MG63 (cell line): ENCODE results near the gene TEX261. TPM values are rescaled to one million over a fixed set of nuclear protein-coding genes. Genes with fewer than 3 reads are reported as not detected.
"Not testable (repeated sequence)": the region's sequence is repeated elsewhere in the genome, so short reads cannot be mapped to it uniquely, and the experiment has no call there.

Experiments
- DNase-seq: peaks from one replicate; pipeline ENCODE4 v3.0.0-alpha.2; 2020
- H3K27me3 ChIP-seq: fragments of 250-450 bp; sonication (Bioruptor Pico); 2 replicates; pipeline ENCODE4 v1.5.1; 2020; ENCODE audit warnings: mild to moderate bottlenecking, moderate library complexity
- H3K36me3 ChIP-seq: fragments of 250-450 bp; sonication (Bioruptor Pico); 2 replicates; pipeline ENCODE4 v1.5.1; 2020; ENCODE audit warnings: mild to moderate bottlenecking, moderate library complexity
- H3K4me3 ChIP-seq: fragments of 250-450 bp; sonication (Bioruptor Pico); 2 replicates; pipeline ENCODE4 v1.5.1; 2020; ENCODE audit warnings: mild to moderate bottlenecking, moderate library complexity
- H3K9me3 ChIP-seq: fragments of 250-450 bp; sonication (Bioruptor Pico); 2 replicates; pipeline ENCODE4 v1.5.1; 2020; ENCODE audit warnings: mild to moderate bottlenecking, moderate library complexity
- total RNA-seq: library from RNA; depleted of rRNA; stranded (reverse); fragments of >200 nt; shearing (Covaris generic); gene quantifications from 2 replicates; pipeline ENCODE4 v1.2.3, GENCODE V29; 2014; ENCODE audit warnings: low replicate concordance

The TEX261 gene
- total RNA-seq, 1 experiment from 2014 or later: 78.4 TPM

- no peaks in the 10 kb centered on the region for H3K27me3 ChIP-seq
- no peaks in the 10 kb centered on the region for H3K9me3 ChIP-seq
- DNase-seq: no peak
- H3K4me3 ChIP-seq: no peak overlapping the region
- H3K36me3 ChIP-seq: no peaks in the 10 kb centered on the region
Measured at GRCh38 chr2:71003396-71003795, 8.7 kb upstream of the TEX261 start.

DNA sequence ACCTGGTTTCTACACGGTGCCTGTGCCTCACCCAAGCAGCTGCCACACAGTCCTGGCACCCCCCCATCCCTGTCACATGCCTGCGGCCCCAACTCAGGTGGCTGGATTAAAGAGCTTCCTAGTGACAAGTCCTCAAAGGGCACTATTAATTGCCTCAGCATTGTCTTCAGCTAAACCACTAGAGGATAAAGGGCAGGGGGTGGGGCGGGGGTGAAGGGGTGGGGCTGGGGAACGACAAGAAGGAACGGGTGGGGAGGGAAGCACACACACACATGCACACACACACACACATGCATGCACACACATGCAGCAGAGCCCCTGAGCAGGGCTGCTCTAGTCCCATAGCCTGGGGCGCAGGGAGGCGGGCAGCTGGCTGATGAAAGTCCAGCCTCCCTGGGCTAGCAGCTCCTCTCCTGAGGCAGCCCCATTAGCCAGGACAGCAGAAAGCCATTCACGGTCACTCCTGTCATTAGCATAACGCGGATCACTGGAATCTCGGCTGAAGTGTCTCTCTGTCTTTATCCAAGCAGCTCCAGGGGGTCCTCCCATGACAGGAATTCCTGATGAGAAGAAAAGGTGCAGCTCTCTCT, 7.4 kb upstream of the TEX261 start:
- H3K36me3 ChIP-seq: no peaks in the 10 kb centered on the region
- H3K9me3 ChIP-seq: no peaks in the 10 kb centered on the region
- no peak overlapping the region for H3K4me3 ChIP-seq
- DNase-seq: no peak
- no peaks in the 10 kb centered on the region for H3K27me3 ChIP-seq

- Histone ChIP-seq H3K4me3 (no peak overlapping the region), H3K27me3 (no peaks in the 10 kb centered on the region), H3K9me3 (no peaks in the 10 kb centered on the region), H3K36me3 (no peaks in the 10 kb centered on the region)
- DNase-seq: no peak
Measured at GRCh38 chr2:71001592-71001927, 6.9 kb upstream of the TEX261 start.

DNA sequence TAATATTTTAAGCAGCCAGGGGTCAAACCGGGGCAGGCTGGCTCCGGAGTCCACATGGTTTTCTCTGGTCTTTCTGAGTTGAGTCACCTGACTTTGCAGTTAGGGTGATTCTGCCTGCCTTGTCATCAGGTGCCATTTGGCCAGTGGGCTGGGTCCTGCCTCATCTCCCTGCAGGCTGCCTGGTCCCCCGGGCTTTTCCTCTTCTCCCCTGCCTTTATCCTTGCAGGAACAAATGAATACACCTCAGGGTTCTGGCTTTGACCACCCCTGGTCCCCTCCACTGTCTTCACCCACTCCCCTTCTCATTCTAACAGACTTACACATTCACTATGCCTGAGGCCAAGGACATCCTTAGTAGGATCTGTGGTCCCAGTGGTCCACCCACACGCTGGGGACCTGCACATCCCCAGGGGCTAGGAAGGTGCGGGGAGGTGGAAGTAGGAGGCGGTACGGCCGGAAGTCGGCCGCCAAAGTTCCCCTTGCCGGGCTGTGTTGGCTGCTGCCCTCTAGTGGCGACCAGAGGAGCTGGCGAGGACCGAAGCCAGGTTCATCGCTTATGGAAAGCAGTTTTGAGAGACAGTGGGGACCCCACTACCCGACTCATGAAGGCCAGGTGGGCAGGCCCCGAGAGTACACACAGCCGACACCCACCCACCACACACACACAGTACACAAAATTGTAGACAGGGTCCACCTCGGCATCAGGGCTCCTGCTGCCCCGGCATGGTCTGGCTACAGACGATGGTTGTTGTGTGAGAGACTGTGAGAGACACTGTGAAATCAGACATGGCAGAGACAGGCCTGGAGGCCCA, 6.3 kb upstream of the TEX261 start:
- H3K9me3 ChIP-seq: no peaks in the 10 kb centered on the region
- DNase-seq: peak; percentile 64

DNA sequence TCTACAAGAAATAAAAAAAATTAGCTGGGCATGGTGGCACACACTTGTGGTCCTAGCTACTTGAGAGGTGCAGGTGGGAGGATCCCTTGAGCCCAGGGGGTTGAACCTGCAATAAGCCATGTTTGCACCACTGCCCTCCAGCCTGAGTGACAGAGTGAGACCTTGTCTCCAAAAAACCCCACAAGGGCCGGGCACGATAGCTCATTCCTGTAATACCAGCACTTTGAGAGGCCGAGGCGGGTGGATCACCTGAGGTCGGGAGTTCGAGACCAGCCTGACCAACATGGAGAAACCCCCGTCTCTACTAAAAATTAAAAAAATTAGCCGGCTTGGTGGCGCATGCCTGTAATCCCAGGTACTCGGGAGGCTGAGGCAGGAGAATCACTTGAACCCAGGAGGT, 5.3 kb upstream of the TEX261 start:
- not testable (repeated sequence) for H3K27me3 ChIP-seq, H3K9me3 ChIP-seq, DNase-seq, H3K4me3 ChIP-seq, H3K36me3 ChIP-seq

More for the DNA sequence above, 6.3 kb upstream of the TEX261 start:
- Histone ChIP-seq H3K4me3 (peak overlapping the region; percentile 32), H3K36me3 (no peaks in the 10 kb centered on the region), H3K27me3 (no peaks in the 10 kb centered on the region)

- H3K4me3 ChIP-seq: no peak overlapping the region
- H3K9me3 ChIP-seq: no peaks in the 10 kb centered on the region
- no peaks in the 10 kb centered on the region for H3K36me3 ChIP-seq
- no peaks in the 10 kb centered on the region for H3K27me3 ChIP-seq
- no peak for DNase-seq
Measured at GRCh38 chr2:70999362-70999761, 4.7 kb upstream of the TEX261 start.

DNA sequence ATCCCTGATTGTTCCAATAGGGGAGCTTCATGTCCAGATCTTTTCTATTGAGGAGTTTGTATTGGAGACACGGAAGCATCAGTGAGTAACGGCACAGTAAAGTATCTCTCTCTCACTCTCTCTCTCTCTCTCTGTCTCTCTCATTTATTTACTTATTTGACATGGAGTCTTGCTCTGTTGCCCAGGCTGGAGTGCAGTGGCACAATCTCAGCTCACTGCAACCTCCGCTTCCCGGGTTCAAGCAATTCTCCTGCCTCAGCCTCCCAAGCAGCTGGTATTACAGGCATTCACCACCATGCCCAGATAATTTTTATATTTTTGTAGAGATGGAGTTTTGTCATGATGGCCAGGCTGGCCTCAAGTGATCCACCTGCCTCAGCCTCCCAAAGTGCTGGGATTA, 4.2 kb upstream of the TEX261 start:
- H3K4me3 ChIP-seq, H3K36me3 ChIP-seq, H3K9me3 ChIP-seq, H3K27me3 ChIP-seq, DNase-seq: not testable (repeated sequence)

DNA sequence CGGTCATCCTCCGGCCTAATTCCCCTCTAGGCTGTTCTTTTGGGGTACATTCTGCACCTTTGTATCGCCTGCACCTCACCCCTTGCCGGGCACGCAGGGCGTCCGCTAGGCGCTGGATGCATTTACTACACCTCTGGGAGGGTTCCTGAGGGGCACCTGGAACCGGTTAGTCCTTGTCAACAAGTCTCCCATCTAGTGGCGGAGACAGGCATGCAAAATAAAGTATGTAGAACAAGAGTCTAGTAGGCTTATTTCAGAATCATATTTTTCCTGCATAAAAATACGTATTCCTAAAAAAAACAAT, 705 bp upstream of the TEX261 start:
- peaks cover 8% of the 10 kb centered on the region for H3K36me3 ChIP-seq
- H3K27me3 ChIP-seq: no peaks in the 10 kb centered on the region
- H3K4me3 ChIP-seq: peak overlapping the region; percentile 91
- no peak for DNase-seq
- H3K9me3 ChIP-seq: no peaks in the 10 kb centered on the region

DNA sequence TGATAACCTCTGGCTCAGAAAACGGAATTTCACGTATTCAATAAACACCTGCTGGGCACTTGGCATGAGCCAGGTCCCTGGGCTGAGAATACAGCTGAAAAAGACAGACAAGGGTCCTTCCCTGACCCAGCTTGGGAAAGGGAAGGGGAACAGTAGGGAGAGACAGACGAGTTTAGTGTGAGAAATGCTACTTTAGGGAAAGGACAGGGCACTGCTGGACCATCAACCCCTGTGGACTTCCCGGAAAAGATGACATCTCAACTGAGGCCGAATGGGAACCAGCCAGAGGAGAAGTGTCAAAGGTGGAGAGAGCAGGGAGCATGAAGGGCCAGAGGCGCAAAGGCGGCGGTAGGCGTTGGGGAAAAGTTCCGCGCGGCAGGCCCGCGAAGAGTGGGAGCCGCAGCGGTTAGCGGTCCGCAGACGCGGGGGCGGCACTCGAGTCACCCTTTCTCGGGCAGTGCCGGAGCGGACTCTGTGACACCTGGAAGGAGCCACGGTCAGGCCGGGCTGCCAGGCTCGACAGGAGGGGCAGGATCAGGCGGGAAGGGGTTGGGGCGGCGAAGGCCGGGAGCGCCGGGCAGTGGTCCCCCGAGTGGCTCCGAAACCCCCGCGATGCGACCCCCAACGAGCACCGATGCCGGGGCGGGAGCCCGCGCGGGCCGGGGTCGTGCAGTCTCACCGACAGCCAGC, 519 bp downstream of the TEX261 start:
- peaks cover 17% of the 10 kb centered on the region for H3K36me3 ChIP-seq
- H3K27me3 ChIP-seq: no peaks in the 10 kb centered on the region
- no peaks in the 10 kb centered on the region for H3K9me3 ChIP-seq
- H3K4me3 ChIP-seq: peak overlapping the region; percentile 91
- DNase-seq: peak; percentile 52

DNA sequence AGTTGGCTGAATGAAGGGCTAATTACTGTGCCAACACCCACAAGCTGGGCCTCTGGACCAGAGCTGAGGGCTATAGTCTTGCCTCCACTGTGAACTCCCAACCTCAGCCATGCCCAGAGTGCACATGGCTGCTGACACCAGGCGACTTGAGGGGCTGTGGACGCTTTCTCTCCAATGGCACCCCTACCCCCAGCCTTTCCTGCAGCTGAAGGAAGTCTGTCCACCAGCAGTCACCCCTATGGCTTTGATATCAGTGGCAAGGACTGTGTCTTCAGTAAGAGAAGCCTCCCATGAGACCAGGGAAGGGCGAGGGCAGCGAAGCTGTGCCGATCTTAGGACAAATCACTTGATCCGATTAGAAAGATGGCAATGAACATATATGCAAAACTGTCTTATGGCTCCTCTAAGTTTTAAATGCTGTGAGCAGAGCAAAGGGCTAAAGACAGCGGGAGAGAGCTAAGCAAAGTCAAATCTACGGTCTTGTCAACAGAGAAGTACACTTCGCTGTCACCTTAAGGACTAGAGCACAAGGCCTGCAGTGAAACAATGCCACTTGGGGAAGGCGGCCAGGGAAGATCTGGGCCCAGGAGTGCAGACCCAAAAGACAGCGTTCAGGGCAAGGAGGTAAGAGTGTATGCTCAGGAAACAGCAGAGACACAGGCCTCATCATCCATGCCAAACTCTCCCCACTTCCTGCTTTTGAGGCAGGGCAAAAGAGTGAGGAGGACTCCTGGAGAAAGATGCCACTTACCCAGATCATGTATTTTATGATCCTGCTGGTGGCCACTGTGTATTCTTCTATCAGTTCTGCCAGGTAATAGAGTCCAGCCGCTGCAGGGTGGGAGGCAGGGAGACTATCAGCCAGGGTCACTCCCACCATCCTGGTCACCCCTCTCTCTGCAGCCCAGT, 1.5 kb downstream of the TEX261 start:
- no peak for DNase-seq

DNA sequence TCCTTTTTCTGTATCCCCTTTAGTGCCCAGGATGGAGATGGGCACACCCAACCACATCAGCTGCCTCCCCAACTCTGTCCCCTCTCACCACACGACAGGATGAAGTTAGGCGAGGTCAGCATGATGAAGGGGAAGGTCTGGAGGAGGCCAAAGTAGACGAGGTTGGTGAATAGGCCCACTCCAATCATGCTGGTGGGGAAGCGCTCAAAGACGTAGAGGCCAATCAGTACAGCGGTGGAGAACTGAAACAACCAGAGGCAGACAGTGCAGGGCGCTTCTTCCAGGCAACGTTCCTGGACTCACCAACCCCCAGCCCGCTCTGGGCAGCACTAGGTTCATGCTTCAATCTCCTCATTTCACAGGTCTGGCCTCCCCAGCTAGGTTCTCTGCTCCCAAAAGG, 2.9 kb downstream of the TEX261 start:
- Histone ChIP-seq H3K36me3 (peaks cover 31% of the 10 kb centered on the region), H3K9me3 (no peaks in the 10 kb centered on the region), H3K4me3 (no peak overlapping the region), H3K27me3 (no peaks in the 10 kb centered on the region)
- DNase-seq: no peak

More for the DNA sequence above, 1.5 kb downstream of the TEX261 start:
- Histone ChIP-seq H3K36me3 (peaks cover 21% of the 10 kb centered on the region), H3K27me3 (no peaks in the 10 kb centered on the region), H3K4me3 (peak overlapping the region; percentile 91), H3K9me3 (no peaks in the 10 kb centered on the region)

DNA sequence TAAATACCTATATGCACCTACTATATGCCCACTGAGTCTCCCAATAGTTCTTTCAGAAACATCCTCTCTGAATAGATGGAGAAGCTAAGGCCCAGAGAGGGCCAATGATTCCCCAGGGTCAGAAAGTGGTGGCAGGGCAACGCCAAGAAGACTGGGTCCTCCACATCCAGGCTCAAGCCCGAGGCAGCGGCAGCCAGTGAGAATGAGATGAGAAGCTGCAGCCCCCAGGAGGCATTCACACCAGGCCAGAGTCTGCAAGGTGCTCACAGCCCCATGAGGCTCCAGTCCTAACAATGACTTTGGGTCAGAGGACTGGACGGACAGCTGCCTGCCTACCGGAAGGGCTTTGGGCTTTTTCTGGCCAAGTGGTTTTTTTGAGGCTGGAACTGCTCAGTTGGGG, 3.5 kb downstream of the TEX261 start:
- DNase-seq: no peak
- no peak overlapping the region for H3K4me3 ChIP-seq
- H3K9me3 ChIP-seq: no peaks in the 10 kb centered on the region
- H3K27me3 ChIP-seq: no peaks in the 10 kb centered on the region
- peaks cover 35% of the 10 kb centered on the region for H3K36me3 ChIP-seq

DNA sequence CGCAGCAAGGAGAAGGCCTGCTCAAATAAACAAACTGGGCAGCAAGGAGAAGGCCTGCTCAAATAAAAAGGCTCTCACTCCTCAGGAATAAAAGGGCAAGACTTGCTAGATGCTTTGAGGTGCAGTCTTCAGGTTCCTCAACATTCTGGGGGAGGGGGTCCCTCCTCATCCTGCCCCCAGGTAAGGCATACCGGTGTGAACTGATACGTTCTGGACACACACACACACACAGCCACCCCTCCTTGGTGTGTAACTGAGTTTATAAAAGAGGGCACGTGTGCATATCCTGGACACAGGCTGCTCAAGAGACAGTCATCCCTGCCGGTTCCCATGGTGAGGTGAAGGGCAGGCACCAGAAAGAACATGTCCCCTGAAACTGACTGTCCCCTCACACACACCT, 4.5 kb downstream of the TEX261 start:
- no peaks in the 10 kb centered on the region for H3K9me3 ChIP-seq
- no peak for DNase-seq
- no peak overlapping the region for H3K4me3 ChIP-seq
- H3K36me3 ChIP-seq: peaks cover 40% of the 10 kb centered on the region
- H3K27me3 ChIP-seq: no peaks in the 10 kb centered on the region

DNA sequence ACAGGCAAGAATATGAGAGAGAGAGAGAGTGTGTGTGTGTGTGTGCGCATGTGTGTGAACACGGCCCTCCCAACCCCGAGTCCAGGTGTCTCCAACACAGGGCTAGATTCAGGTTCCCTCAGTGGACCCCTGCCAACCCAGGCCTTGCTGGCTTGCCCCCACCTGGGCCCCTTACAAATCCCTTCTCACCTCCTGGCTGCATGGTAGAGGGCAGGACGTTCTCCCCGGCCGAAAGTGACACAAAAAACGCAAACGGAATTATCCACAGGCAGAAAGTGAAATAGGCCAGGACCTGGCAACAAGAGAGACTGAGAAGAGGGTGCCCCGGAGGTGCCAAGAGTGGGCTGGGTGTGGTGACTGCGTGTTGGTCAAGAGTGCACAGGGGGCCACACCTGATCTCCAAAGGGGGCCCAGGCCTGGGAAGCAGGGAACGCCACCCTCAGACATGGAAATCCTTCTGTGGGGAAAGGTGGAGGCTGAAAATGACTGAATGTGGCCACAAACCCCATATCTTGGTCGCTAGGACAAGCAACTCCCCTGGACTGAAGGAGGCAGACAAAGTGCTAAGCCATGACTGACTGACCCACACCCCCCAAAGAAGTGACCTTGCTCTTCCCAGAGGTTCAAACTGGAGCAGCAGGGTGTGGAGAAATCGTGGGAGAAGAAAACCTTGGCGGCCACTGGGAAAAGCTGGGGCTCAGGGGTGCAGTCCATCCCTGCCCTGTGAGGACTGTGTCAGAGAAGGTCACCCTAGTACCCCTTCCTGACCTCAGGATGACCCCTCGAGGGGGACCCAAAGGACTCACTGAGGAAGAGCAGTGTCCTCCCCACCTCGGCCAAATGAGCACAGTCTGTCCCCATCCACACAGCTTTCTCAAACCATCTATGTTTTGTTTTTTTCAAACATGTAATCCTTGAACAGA, 5.7 kb downstream of the TEX261 start:
- no peak overlapping the region for H3K4me3 ChIP-seq
- peaks cover 40% of the 10 kb centered on the region for H3K36me3 ChIP-seq
- no peaks in the 10 kb centered on the region for H3K27me3 ChIP-seq
- no peaks in the 10 kb centered on the region for H3K9me3 ChIP-seq
- no peak for DNase-seq

DNA sequence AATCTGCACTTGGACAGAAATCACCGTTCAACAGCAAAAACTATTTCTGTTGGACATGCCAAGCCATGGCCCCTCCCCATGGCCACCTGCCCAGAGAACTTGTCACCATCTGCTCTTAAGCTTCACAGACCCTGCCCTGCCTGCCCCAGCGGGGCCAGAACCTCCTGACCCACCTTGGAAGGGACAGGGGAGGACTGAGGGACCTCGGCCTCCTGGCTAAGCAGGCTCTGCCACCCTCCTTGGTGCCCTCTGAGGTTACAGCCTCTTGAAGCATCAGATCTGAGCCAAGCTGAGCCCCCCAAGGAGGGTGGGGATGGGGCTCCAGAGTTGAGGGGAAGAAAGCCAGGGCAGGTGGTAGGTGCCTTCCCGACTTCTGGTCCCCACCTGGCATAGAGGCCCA, 6.5 kb downstream of the TEX261 start:
- Histone ChIP-seq H3K4me3 (no peak overlapping the region), H3K9me3 (no peaks in the 10 kb centered on the region), H3K27me3 (no peaks in the 10 kb centered on the region), H3K36me3 (peaks cover 35% of the 10 kb centered on the region)
- no peak for DNase-seq

GRCh38 chr2:70987386-70987785, 7.3 kb downstream of the TEX261 start:
- H3K36me3 ChIP-seq: peaks cover 32% of the 10 kb centered on the region
- DNase-seq: no peak
- no peaks in the 10 kb centered on the region for H3K9me3 ChIP-seq
- H3K27me3 ChIP-seq: no peaks in the 10 kb centered on the region
- H3K4me3 ChIP-seq: no peak overlapping the region
